GM23248 (cell line): ENCODE results near the gene SPIB.

ENCODE experiments used
- EZH2 ChIP-seq: fragments of 200-600 bp; sonication (generic); IDR thresholded peaks from 2 replicates; pipeline ENCODE4 v1.6.1; 2018; ENCODE audit warnings: antibody characterized with exemption, mild to moderate bottlenecking; ENCODE audit not compliant: insufficient read depth, poor library complexity, severe bottlenecking
- EZH2phosphoT487 ChIP-seq: fragments of 200-600 bp; sonication (generic); IDR thresholded peaks from 2 replicates; pipeline ENCODE4 v1.6.1; 2018; ENCODE audit warnings: antibody characterized with exemption, moderate library complexity, mild to moderate bottlenecking, low read depth; ENCODE audit not compliant: insufficient read depth

DNA sequence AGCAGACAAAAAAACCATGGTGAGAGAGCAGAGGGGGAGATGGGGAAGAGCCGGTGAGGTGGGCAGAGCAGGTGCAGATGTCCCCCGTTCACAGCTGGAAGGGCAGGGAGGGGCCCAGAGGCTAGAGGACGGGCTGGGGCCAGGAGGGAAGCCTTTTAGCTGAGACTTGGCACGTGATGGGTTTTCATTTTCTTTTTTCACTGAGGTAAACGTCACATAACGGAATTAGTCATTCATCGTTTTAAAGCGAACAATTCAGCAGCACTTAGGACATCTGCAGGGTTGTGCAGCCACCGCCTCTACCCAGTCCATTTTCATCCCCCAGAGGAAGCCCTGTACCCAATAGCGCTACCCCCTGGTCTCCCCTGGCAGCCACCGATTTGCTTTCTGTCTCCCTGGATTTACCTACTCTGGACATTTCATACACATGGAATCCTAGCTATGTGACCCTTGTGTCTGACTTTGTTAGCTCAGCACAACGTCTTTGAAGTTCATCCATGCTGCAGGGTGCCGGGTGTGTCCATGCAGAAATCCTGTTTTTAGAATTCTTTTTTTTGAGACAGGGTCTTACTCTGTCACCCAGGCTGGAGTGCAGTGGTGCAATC, 41.5 kb downstream of the SPIB start:
- TF ChIP-seq EZH2 (no peak), EZH2phosphoT487 (no peak)
